ENCODE measurements around the gene RPL5.
"Not testable (repeated sequence)": the region's sequence is repeated elsewhere in the genome, so short reads cannot be mapped to it uniquely, and the experiment has no call there.

The RPL5 gene

DNA sequence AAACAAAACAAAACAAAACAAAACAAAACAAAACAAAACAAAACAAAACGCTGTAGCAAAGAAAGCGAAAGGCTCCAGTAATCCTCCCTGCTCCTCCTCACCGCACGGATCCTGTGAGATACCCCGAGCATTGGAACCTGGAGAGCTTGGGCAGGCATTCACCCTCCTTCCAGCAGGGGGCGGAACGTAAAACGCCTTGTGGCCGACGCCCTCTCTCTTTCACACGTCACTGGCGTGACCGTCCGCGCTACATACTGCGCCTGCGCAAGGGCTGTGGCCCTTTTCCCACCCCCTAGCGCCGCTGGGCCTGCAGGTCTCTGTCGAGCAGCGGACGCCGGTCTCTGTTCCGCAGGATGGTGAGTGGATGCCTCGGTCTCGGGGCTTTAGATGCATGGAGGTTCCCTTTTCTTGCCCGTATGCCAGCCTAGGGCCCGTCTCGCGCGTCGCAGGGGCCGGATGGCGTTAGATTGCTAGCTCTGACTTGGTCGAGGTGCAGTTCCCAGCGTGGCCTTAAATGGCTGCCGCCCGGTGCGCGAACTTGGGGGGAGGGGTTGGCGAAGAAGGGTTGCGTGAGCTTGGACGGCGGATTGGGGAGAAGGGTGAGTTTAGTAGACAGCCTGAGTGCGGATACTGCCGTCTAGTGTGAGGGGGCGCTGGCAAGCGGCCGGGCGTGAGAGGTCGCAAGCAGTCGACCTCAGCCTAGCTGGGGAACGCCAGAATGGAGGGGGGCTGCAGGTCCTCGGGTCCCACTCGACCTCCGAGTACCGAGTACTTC, at the start of gene RPL5:
RPL5 (plus strand) TSS at position 279 of the 775 bp plus-strand sequence; CDS start at position 354, 75 bp downstream.
- Mint-ChIP-seq H3K36me3 (peaks cover 22% of the 10 kb centered on the region), H3K9me3 (no peaks in the 10 kb centered on the region), H3K4me1 (peaks cover 30% of the 10 kb centered on the region), H3K27ac (peak within 1 kb of the TSS; percentile 97), H3K4me3 (peak within 1 kb of the TSS; percentile 95), H3K27me3 (no peaks in the 10 kb centered on the region)
- DNase-seq (ENCODE audit: low spot score in 2 of 2) (peak; percentile 98), ATAC-seq (ENCODE audit: low read depth) (peak; percentile 88)

DNA sequence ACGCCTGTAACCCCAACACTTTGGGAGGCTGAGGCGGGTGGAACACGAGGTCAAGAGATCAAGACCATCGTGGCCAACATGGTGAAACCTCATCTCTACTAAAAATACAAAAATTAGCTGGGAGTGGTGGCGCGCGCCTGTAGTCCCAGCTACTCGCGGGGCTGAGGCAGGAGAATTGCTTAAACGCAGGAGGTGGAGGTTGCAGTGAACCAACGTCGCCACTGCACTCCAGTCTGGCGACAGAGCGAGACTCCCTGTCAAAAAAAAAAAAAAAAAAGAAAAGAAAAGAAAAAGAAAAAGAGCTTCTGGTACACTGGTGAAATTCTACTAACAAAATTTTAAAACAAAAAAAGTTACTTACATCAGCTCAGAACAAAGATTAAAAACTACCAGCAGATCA, 48.3 kb upstream of the RPL5 start:
- peaks cover 21% of the 10 kb centered on the region for H3K4me1 Mint-ChIP-seq
- not testable (repeated sequence) for ATAC-seq (ENCODE audit: low read depth); DNase-seq (ENCODE audit: low spot score in 2 of 2); H3K36me3 Mint-ChIP-seq; H3K27me3 Mint-ChIP-seq; H3K9me3 Mint-ChIP-seq
- peak overlapping the region; percentile 82 for H3K4me3 Mint-ChIP-seq
- H3K27ac Mint-ChIP-seq, result peak overlapping the region; percentile 92

DNA sequence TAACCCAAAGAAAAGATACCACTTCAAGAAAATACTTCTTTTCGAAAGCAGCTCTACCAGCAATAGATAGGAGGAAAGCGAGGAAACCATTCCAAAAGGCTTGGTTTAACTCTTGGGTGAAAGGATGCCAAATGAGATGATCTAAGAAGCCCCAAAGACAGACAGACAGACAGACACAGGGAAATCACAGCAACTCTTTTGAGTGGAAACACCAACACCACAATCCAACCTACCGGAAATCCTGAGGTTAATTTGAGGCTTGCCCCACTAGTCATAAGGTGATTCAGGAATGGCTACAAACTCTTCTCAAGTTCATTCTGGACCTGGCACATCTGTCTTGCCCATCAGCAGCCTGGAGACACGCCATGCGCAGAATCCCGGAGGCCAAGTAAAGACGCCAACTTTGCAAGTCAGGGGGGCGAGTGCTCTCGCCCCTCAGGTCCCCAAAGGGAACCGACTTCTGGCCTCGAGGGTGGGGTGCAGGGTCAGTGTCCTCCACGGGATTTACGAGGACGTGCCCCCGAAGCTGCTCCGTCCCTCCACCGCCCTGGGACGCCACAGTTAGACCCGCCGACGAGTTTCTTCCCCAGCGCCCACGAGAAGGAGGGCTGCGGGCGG, 47.7 kb upstream of the RPL5 start:
- DNase-seq (ENCODE audit: low spot score in 2 of 2), result peak; percentile 3 to 23
- H3K36me3 Mint-ChIP-seq, result peaks cover 5% of the 10 kb centered on the region
- H3K27me3 Mint-ChIP-seq, result no peaks in the 10 kb centered on the region
- H3K4me3 Mint-ChIP-seq, result peak overlapping the region; percentile 82
- peaks cover 20% of the 10 kb centered on the region for H3K4me1 Mint-ChIP-seq
- ATAC-seq (ENCODE audit: low read depth), result no peak
- H3K27ac Mint-ChIP-seq, result peak overlapping the region; percentile 92
- H3K9me3 Mint-ChIP-seq, result no peaks in the 10 kb centered on the region

DNA sequence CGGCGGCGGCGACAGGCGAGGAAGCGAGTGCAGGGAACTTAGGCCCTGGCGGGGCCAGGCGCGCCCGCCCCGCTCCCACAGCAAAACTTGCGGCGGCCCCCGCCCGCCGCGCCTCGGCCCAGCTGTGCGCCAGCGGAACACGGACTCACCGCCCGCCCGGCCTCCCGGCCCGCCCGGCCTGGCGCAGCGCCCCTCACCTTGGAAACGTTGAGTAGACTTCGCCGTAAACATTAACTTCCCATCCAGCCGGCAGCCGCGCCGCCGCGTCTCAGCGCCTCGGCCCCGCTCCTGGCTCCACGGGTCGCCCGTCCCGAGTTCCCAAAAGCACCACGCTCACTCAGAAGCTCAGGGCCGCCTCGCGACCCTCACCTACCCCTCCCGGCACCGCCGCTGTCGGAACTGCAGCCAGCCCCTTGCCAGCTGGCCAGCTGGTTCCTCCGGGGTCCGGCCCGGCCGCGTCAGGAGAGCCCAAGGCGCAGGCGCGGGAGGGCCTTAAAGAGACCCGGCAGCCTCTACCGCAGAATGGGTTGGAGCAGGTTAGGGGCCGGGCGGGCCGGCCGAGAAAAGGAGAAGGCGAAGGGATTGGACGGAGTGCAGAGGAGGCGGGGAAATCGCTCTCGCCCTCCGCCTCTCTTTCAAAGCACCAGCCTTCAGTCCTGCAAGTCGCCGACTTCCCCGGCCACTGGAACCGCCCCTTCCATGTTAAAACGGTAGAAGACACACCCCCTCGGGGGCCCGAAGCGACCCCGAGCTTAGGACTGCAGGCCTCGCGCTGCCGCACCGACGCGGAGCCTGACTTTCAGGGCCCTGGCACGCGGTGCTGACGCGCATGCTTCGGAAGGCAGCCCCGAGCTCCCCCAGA, 47.0 kb upstream of the RPL5 start, which contains the start of gene EVI5:
EVI5 (minus strand) TSS at position 470 of the 862 bp plus-strand sequence. CDS start 48,562 bp downstream, outside the sequence.
- H3K27me3 Mint-ChIP-seq, result no peaks in the 10 kb centered on the region
- no peaks in the 10 kb centered on the region for H3K9me3 Mint-ChIP-seq
- peak within 1 kb of the TSS; percentile 87 for H3K4me3 Mint-ChIP-seq
- DNase-seq (ENCODE audit: low spot score in 2 of 2) (peak; percentile 80 to 86), ATAC-seq (ENCODE audit: low read depth) (peak; percentile 82)
- H3K27ac Mint-ChIP-seq, result peak within 1 kb of the TSS; percentile 92
- peaks cover 20% of the 10 kb centered on the region for H3K4me1 Mint-ChIP-seq
- peaks cover 3% of the 10 kb centered on the region for H3K36me3 Mint-ChIP-seq

DNA sequence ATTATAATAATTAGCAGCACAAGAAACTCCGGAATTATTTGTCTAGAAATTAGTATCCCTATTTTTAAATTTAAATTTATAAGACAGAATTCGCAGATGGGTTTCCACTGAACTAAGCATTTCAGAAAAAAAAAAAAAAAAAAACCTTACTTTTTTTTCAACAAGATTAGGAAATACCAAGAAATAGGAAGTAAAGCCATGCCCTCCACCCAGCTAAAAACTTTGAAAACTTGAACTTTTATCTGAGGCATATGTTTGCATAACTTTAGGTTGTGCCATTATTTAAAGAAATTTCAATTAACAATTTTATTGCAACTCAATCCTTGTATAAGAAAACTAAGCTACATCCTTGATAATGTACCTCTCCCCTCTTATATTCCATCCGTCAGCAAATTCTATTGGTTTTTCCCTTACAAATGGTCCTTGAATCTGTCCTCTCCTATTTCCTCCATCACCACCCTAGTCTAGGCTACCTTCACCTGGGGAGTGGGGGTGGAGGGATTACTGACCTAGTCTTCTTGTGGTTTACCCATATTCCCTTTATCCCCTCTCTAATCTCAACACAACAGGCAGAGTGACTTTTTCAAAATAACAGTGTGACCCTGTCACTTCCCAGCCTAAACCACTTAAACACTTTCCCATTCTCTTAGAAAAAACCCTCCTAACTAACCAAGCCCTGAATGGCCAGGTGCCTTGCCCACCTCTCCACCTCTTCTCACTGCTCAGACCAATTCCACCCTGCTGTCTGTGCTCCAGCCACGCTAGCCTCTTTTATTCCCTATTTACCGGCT, 45.5 kb upstream of the RPL5 start:
- DNase-seq (ENCODE audit: low spot score in 2 of 2) (no peak), ATAC-seq (ENCODE audit: low read depth) (no peak)
- H3K27me3 Mint-ChIP-seq, result no peaks in the 10 kb centered on the region
- no peak overlapping the region for H3K4me3 Mint-ChIP-seq
- H3K36me3 Mint-ChIP-seq, result no peaks in the 10 kb centered on the region
- no peaks in the 10 kb centered on the region for H3K9me3 Mint-ChIP-seq
- peaks cover 17% of the 10 kb centered on the region for H3K4me1 Mint-ChIP-seq
- no peak overlapping the region for H3K27ac Mint-ChIP-seq

DNA sequence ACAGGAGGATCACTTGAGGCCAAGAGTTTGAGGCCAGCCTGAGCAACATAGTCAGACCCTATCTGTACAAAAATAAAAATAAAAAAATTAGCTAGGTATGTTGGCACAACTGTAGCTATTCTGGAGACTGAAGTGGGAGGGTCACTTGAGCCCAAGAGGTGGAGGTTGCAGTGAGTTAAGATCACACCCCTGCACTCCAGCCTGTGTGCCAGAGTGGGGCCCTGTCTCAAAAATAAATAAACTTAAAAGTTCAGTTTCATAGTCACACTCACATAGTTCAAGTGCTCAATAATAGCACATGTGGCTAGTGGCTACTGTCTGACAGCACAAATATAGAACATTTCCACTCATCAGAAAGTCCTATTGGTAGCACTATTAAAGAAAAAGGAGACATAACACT, 41.8 kb upstream of the RPL5 start:
- Mint-ChIP-seq H3K36me3 (no peaks in the 10 kb centered on the region), H3K9me3 (no peaks in the 10 kb centered on the region), H3K4me3 (no peak overlapping the region), H3K4me1 (peaks cover 2% of the 10 kb centered on the region), H3K27me3 (peaks cover 4% of the 10 kb centered on the region), H3K27ac (no peak overlapping the region)
- ATAC-seq (ENCODE audit: low read depth) (no peak), DNase-seq (ENCODE audit: low spot score in 2 of 2) (no peak)

DNA sequence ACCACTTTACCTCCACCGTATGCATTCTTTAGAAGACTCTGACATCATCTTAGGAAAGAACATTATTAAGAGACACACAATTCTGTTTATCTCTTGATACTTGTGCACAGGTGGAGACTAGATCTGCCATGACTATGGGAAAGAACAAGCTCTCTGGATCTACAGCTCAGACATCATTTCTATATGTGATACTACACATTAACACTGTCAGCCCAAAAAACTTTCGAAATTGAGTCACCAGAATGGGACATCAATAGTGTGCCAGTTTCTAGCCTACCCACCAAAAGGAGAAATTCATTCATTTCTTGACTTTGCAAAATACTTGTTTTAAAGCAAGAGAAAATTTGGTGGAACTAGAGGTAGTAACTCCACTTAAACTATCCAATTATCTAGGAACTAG, 41.0 kb upstream of the RPL5 start:
- Mint-ChIP-seq H3K27ac (no peak overlapping the region), H3K4me1 (no peaks in the 10 kb centered on the region), H3K27me3 (peaks cover 4% of the 10 kb centered on the region), H3K36me3 (no peaks in the 10 kb centered on the region), H3K4me3 (no peak overlapping the region), H3K9me3 (no peaks in the 10 kb centered on the region)
- ATAC-seq (ENCODE audit: low read depth) (no peak), DNase-seq (ENCODE audit: low spot score in 2 of 2) (no peak)

DNA sequence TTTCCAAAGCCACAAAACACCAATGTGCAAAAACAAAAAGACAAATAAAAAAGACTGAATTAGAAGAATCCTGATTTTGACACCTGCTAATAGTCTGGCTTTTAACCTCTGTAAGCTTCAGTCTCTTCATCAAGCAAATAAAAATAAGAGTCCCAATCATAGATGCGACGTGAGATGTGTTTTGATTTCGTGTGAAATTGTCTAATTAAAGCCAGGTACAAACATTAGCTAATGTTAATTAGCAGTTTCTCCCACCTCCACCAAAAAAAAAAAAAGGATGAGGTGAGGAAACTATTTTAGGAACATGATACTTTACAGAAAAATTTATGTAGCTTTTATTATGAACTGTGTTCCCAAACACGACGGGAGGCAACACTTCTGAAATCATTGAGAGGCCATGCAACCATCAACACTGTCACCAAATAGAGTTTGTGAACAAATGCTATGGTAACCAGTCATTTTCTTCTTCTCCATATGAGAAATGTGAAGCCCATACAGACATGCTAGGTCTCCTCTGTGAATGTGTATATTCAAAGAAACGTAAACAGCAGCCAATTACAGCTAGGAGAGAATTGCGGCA, 40.3 kb upstream of the RPL5 start:
- Mint-ChIP-seq H3K4me1 (no peaks in the 10 kb centered on the region), H3K27me3 (peaks cover 4% of the 10 kb centered on the region), H3K27ac (no peak overlapping the region), H3K4me3 (no peak overlapping the region), H3K9me3 (no peaks in the 10 kb centered on the region), H3K36me3 (no peaks in the 10 kb centered on the region)
- ATAC-seq (ENCODE audit: low read depth), result no peak
- no peak for DNase-seq (ENCODE audit: low spot score in 2 of 2)

DNA sequence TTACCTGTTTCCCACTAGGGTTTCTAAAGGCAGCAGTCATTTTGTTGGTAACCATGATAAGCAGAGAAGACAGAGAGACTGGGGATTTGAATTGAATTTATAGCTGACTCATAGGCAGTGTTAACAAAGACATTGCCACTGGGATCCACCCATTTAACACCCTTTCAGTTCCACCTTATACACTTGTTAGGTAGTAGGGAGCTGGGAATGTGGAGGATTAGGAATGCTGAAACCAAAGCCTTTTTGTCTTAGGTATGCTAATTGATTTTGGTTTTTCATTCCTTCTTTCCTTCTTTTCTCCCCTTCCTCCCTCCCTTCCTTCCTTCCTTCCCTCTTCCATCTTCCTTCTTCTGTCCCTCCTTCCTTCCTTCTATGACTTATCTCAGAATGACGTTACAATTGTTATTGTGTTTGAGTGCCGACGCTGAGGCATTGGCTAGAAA, 39.5 kb upstream of the RPL5 start:
- Mint-ChIP-seq H3K27me3 (peaks cover 6% of the 10 kb centered on the region), H3K9me3 (no peaks in the 10 kb centered on the region), H3K4me1 (no peaks in the 10 kb centered on the region), H3K27ac (no peak overlapping the region), H3K36me3 (no peaks in the 10 kb centered on the region), H3K4me3 (no peak overlapping the region)
- DNase-seq (ENCODE audit: low spot score in 2 of 2) (no peak), ATAC-seq (ENCODE audit: low read depth) (no peak)

DNA sequence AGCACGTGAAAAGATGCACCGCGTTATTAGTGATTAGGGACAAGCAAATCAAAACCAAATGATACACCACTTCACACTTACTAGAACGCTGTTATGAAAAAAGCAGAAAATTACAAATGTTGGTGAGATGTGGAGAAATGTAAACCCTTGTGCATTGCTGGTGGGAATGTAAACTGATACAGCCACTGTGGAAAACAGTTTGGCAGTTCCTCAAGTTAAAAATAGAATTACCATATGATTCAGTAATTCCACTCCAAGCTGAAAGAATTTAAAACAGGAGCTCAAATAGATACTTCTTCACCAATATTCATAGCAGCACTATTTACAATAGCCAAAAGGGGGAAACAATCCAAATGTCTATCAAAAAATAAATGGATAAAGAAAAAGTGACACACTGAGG, 36.7 kb upstream of the RPL5 start:
- Mint-ChIP-seq H3K36me3 (no peaks in the 10 kb centered on the region), H3K4me3 (no peak overlapping the region), H3K4me1 (no peaks in the 10 kb centered on the region), H3K27me3 (peaks cover 6% of the 10 kb centered on the region), H3K9me3 (no peaks in the 10 kb centered on the region), H3K27ac (no peak overlapping the region)
- no peak for DNase-seq (ENCODE audit: low spot score in 2 of 2)
- no peak for ATAC-seq (ENCODE audit: low read depth)

DNA sequence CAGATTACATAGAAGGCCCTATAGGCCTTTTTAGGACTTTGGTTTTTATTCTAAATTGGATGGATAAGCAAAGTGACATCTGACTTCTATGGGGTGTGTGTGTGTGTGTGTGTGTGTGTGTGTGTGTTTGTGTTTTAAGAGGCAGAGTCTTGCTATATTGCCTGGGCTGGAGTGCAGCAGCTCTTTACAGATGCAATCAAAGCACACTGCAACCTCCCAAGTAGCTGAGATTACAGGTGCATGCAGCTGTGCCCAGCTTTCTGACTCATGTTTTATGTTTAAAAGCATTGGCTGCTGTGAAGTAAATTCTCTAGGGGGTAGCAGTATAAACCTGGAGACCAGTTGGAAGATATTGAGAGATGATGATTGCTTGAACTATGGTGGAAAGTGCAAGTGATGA, 34.5 kb upstream of the RPL5 start:
- Mint-ChIP-seq H3K4me3 (no peak overlapping the region), H3K9me3 (no peaks in the 10 kb centered on the region), H3K36me3 (no peaks in the 10 kb centered on the region), H3K27me3 (peaks cover 6% of the 10 kb centered on the region), H3K27ac (no peak overlapping the region), H3K4me1 (peaks cover 2% of the 10 kb centered on the region)
- DNase-seq (ENCODE audit: low spot score in 2 of 2) (no peak), ATAC-seq (ENCODE audit: low read depth) (no peak)

DNA sequence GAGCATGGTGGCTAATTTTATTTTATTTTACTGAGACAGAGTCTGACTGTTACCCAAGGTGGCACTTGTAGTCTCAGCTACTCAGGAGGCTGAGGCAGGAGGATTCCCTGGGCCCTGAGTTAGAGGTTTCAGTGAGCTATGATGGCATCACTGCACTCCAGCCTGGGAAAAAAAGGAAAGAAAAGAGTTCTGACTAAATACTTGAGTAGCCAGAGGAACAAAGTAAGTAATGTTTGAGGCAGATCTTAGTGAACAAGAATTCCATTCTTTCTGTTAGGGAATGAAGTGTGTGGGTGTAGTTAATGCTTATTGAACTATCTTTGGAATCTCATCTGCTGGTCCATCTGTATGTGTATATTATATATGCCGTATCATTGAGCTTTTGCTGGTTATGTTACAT, 33.9 kb upstream of the RPL5 start:
- peaks cover 2% of the 10 kb centered on the region for H3K4me1 Mint-ChIP-seq
- H3K9me3 Mint-ChIP-seq, result no peaks in the 10 kb centered on the region
- H3K27me3 Mint-ChIP-seq, result peaks cover 5% of the 10 kb centered on the region
- DNase-seq (ENCODE audit: low spot score in 2 of 2) (no peak), ATAC-seq (ENCODE audit: low read depth) (no peak)
- H3K4me3 Mint-ChIP-seq, result no peak overlapping the region
- no peaks in the 10 kb centered on the region for H3K36me3 Mint-ChIP-seq
- H3K27ac Mint-ChIP-seq, result no peak overlapping the region

Measured in memory B cell (primary cell).